ENCODE results near the gene EHD4. TPM values are rescaled to one million over a fixed set of nuclear protein-coding genes. Genes with fewer than 3 reads are reported as not detected.

EHD4 gene
- total RNA-seq, 2 donors from 2014 or later = 13.8 to 16.9 TPM

DNA sequence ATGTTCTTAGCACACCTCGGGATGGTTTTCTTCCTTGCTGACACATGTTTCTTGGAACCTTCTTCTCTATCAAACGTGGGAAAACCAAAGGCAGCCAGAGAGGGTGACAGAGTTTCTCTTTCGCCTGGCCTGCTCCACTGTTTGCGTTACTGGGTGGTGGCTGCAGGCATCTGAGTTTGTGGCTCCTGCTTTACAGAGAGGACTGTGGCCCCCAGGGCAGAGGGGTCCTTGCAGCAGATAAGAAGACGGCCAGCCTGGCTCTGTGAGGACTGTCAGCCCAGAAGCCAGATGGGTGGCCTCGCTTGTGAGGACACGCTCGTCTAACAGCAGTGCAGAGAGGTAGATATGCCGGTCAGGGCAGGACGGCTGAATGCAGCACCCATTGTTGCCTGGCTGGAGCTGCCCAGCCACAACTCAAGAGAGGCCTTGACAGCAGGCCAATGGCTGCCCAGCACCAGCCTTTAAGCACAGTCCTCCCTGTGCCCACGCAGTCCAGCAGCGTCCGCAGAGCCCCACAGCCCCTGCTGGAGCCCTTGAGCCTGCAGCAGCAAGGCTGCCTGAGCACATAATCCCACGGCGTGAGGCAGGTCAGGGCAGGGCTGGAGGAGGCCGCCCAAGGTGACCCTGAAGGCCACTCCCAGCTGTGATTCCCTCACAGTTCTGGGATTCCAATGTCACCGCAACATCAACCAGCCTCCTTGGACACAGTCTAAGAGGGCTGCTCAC lies 63.5 kb downstream of the EHD4 start:
- H3K27me3 ChIP-seq = no peaks in the 10 kb centered on the region
- H3K36me3 ChIP-seq (replicated peaks in 1 of 2; ENCODE audit: insufficient read depth in 1 of 2, low read depth in 2 of 2) = peaks cover 0 to 7% of the 10 kb centered on the region in 2 donors
- intact Hi-C loops (cut with DNase I) = no loop called here
- peak; percentile 6 for ATAC-seq
- peak overlapping the region in 3 of 4 donors; percentile 26 to 66 (median 28) for H3K27ac ChIP-seq
- TF ChIP-seq, protein P1, sequence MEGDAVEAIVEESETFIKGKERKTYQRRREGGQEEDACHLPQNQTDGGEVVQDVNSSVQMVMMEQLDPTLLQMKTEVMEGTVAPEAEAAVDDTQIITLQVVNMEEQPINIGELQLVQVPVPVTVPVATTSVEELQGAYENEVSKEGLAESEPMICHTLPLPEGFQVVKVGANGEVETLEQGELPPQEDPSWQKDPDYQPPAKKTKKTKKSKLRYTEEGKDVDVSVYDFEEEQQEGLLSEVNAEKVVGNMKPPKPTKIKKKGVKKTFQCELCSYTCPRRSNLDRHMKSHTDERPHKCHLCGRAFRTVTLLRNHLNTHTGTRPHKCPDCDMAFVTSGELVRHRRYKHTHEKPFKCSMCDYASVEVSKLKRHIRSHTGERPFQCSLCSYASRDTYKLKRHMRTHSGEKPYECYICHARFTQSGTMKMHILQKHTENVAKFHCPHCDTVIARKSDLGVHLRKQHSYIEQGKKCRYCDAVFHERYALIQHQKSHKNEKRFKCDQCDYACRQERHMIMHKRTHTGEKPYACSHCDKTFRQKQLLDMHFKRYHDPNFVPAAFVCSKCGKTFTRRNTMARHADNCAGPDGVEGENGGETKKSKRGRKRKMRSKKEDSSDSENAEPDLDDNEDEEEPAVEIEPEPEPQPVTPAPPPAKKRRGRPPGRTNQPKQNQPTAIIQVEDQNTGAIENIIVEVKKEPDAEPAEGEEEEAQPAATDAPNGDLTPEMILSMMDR (IDR thresholded peaks at IDR 0.05) = no peak
- no peak for TF ChIP-seq POLR2A (IDR thresholded peaks at IDR 0.05)
- H3K4me3 ChIP-seq = no peak overlapping the region
- peak in 1 of 4 donors; percentile 40 for DNase-seq
- WGBS, 2 donors = 44 to 45% methylated on average over 13 to 17 of the region's 17 CpGs
- peaks cover 69% of the 10 kb centered on the region for H3K4me1 ChIP-seq
- no peaks in the 10 kb centered on the region for H3K9me3 ChIP-seq

DNA sequence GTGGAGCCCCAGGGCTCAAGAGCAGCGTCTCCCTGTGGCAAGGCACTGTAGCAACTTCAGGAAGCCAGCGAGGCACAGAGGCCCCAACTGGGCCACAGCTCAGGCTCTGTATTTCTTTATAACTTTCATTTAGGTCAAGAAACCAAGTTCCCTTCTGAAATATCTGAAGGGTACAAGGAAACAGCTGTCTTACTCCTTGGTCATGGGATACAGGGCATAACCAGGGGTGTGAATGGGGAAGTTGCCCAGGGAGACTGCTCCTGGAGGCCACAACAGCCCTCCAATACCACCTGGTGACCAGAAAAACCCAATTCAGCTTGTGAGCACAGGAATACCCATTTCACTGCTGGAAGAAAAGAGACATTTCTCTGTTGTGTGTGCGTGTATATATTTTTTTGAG lies 65.2 kb downstream of the EHD4 start:
- Histone ChIP-seq H3K36me3 (replicated peaks in 1 of 2; ENCODE audit: insufficient read depth in 1 of 2, low read depth in 2 of 2) (peaks cover 0 to 9% of the 10 kb centered on the region in 2 donors), H3K9me3 (no peaks in the 10 kb centered on the region), H3K27me3 (no peaks in the 10 kb centered on the region), H3K4me1 (peaks cover 57% of the 10 kb centered on the region), H3K4me3 (no peak overlapping the region), H3K27ac (peak overlapping the region in 2 of 4 donors; percentile 19 to 29)
- ATAC-seq (no peak), DNase-seq (no peak)
- intact Hi-C loops (cut with DNase I) = no loop called here
- 56 to 60% methylated on average over 1 to 3 of the region's 3 CpGs for WGBS, 2 donors
- TF ChIP-seq POLR2A (IDR thresholded peaks at IDR 0.05) = no peak
- TF ChIP-seq, protein P1 (IDR thresholded peaks at IDR 0.05) = no peak

DNA sequence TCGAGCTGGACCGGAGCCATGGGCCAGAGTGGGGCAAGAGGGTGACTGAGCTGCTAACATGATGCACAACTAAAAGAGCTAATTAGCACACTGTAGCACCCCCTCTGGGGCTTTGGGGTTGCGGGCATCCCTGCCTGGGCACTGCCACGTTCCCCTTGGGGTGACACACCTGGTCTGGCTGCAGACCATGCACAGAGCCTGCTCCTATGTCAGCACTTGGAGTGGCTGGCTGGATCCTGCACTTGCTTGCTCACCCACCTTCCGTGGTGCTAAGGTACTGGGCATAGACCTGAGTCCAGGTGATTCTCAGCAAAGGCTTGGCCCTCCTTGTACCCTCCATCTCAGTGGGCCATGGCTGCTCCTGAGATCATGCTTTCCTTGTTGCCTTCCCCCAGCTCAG lies 65.7 kb downstream of the EHD4 start:
- Histone ChIP-seq H3K27me3 (no peaks in the 10 kb centered on the region), H3K9me3 (no peaks in the 10 kb centered on the region), H3K4me1 (peaks cover 52% of the 10 kb centered on the region), H3K4me3 (no peak overlapping the region), H3K36me3 (replicated peaks in 1 of 2; ENCODE audit: insufficient read depth in 1 of 2, low read depth in 2 of 2) (peaks cover 0 to 9% of the 10 kb centered on the region in 2 donors), H3K27ac (peak overlapping the region in 2 of 4 donors; percentile 19 to 29)
- 89 to 100% methylated on average over 3 to 5 of the region's 5 CpGs for WGBS, 2 donors
- ATAC-seq = no peak
- no peak for DNase-seq
- TF ChIP-seq POLR2A (IDR thresholded peaks at IDR 0.05) = no peak
- TF ChIP-seq, protein P1 (IDR thresholded peaks at IDR 0.05) = no peak
- intact Hi-C loops (cut with DNase I) = no loop called here

DNA sequence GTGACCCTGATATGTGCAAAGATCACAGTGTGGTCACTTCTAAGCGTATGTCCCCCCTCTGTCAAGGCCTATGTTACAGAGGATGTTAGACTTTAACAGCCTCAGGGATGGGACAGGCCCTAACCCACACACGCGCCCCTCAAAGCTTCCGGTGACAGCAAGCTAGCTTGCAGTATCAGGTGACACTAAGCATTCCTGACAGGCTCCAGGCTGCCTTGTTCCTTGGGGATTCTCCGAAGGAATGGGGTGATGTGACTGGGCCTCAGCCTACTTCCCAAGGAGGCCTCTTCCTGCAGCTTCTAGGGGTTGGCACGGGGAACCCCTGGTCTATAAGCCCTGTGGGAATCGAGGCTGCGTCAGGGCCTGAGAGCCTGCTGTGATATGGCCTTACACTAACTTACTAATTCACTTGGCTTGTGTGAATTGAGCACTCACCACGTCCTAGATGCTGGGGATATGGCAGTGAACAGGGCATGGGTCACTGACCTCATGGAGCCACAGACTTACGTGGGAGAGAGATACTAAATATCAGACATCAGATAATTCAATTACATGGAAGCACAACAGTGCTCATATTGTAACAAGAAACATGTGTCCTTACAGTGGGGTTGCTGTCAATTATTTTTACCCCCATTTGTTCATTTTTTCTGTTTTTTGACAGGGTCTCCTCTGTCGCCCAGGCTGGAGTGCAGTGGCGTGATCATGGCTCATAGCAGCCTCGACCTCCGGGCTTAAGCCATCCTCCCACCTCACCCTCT lies 67.1 kb downstream of the EHD4 start:
- DNase-seq = no peak
- H3K4me1 ChIP-seq = peaks cover 38% of the 10 kb centered on the region
- intact Hi-C loops (cut with DNase I) = no loop called here
- ATAC-seq = no peak
- H3K4me3 ChIP-seq = no peak overlapping the region
- TF ChIP-seq, protein P1 (IDR thresholded peaks at IDR 0.05) = no peak
- TF ChIP-seq POLR2A (IDR thresholded peaks at IDR 0.05) = no peak
- WGBS, 2 donors = 68% methylated on average over 10 to 14 of the region's 14 CpGs
- H3K9me3 ChIP-seq = no peaks in the 10 kb centered on the region
- peaks cover 0 to 14% of the 10 kb centered on the region in 2 donors for H3K36me3 ChIP-seq (replicated peaks in 1 of 2; ENCODE audit: insufficient read depth in 1 of 2, low read depth in 2 of 2)
- H3K27me3 ChIP-seq = no peaks in the 10 kb centered on the region
- peak overlapping the region in 2 of 4 donors; percentile 26 to 45 for H3K27ac ChIP-seq

All from body of pancreas (tissue), 4 donors.